HepG2 (cell line): ENCODE results near the gene TCAIM.

Experiments
- CHD2 ChIP-seq: IDR thresholded peaks from 2 replicates; pipeline ENCODE4 v1.6.1; 2011; ENCODE audit warnings: low read depth, low read length, improper control_type of control experiment
- JUND ChIP-seq: sonication (generic); formaldehyde crosslinking; IDR thresholded peaks from 2 replicates; pipeline ENCODE4 v1.8.0; 2022; ENCODE audit warnings: mild to moderate bottlenecking, missing genetic modification reagents
- MYC ChIP-seq: sonication (generic); formaldehyde crosslinking; IDR thresholded peaks from 2 replicates; pipeline ENCODE4 v1.9.0; 2021; ENCODE audit warnings: missing genetic modification reagents, borderline replicate concordance
- NR2F1 ChIP-seq, 2 experiments: fragments of 450-650 bp in 1 of 2; formaldehyde crosslinking in 1 of 2; IDR thresholded peaks; 2 replicates each; pipeline versions ENCODE4 v1.5.0 to v1.6.1; 2016 to 2020; ENCODE audit warnings: mild to moderate bottlenecking in 1 of 2, missing compliant biosample characterization in 1 of 2, missing genetic modification reagents in 1 of 2, moderate library complexity in 1 of 2
- PATZ1 ChIP-seq: sonication (generic); formaldehyde crosslinking; IDR thresholded peaks from 2 replicates; pipeline ENCODE4 v1.4.0; 2020; ENCODE audit warnings: missing genetic modification reagents
- THAP8 ChIP-seq: sonication (generic); formaldehyde crosslinking; IDR thresholded peaks from 2 replicates; pipeline ENCODE4 v1.5.1; 2020; ENCODE audit warnings: missing genetic modification reagents, mild to moderate bottlenecking, borderline replicate concordance
- THYN1 ChIP-seq: sonication (generic); formaldehyde crosslinking; IDR thresholded peaks from 2 replicates; pipeline ENCODE4 v1.8.1; 2023; ENCODE audit warnings: low read depth, mild to moderate bottlenecking, moderate library complexity, missing genetic modification reagents, borderline replicate concordance
- TF ChIP-seq, protein P1 (sequence below): IDR thresholded peaks from 2 replicates; pipeline ENCODE4 v1.6.1; 2012; ENCODE audit warnings: inconsistent platforms
- TF ChIP-seq, protein P2 (sequence below): sonication (generic); formaldehyde crosslinking; IDR thresholded peaks from 2 replicates; pipeline ENCODE4 v1.5.0; 2020; ENCODE audit warnings: mild to moderate bottlenecking, missing genetic modification reagents, moderate library complexity

DNA sequence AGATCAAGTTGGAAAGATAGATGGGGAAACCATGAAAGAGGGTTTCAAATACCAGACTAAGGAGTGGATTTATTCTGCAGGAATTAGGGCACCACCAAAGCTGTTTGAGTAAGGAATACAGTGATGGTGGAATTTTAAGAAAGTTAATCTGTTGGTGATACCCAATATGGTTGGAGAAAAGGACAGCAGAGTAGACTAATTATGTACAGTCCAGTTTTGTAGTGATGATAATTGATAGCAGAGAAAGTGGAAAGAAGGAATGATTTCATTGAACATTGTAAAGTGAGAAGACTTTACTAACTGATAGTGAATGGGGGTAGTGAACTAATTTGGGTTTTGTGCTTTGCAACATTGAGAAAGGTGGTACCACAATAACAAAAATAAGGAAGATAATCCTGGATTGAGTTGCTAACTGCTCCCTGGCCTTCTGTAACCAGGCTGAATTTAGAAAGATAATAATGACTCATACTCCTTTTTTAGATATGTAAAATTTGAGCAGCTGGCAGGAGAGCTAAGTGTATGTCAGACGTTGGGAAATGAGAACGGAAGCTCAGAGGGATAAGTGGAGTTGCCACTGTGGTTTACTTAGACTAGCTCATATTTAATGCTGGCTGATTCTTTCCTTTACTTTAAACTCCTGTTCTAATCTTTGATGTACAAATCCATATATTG, 16.9 kb downstream of the TCAIM start:
- TF ChIP-seq THYN1 (CRISPR knock-in tag) (no peak), CHD2 (no peak), PATZ1 (CRISPR knock-in tag) (no peak), NR2F1 (CRISPR knock-in tag; IDR thresholded peaks at IDR 0.05) (no peak), MYC (CRISPR knock-in tag) (no peak), JUND (no peak), THAP8 (CRISPR knock-in tag) (no peak)
- TF ChIP-seq, protein P1, sequence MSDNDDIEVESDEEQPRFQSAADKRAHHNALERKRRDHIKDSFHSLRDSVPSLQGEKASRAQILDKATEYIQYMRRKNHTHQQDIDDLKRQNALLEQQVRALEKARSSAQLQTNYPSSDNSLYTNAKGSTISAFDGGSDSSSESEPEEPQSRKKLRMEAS = no peak
- TF ChIP-seq, protein P2, sequence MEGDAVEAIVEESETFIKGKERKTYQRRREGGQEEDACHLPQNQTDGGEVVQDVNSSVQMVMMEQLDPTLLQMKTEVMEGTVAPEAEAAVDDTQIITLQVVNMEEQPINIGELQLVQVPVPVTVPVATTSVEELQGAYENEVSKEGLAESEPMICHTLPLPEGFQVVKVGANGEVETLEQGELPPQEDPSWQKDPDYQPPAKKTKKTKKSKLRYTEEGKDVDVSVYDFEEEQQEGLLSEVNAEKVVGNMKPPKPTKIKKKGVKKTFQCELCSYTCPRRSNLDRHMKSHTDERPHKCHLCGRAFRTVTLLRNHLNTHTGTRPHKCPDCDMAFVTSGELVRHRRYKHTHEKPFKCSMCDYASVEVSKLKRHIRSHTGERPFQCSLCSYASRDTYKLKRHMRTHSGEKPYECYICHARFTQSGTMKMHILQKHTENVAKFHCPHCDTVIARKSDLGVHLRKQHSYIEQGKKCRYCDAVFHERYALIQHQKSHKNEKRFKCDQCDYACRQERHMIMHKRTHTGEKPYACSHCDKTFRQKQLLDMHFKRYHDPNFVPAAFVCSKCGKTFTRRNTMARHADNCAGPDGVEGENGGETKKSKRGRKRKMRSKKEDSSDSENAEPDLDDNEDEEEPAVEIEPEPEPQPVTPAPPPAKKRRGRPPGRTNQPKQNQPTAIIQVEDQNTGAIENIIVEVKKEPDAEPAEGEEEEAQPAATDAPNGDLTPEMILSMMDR = no peak
